Activated naive CD8-positive, alpha-beta T cell (primary cell): ENCODE measurements around the gene SMC2.

Experiments
- H3K27ac Mint-ChIP-seq: one replicate; pipeline ENCODE4 v1.8.0; 2021; ENCODE audit warnings: mixed read lengths
- H3K27me3 Mint-ChIP-seq: one replicate; pipeline ENCODE4 v1.8.0; 2021; ENCODE audit warnings: mixed read lengths
- H3K36me3 Mint-ChIP-seq: one replicate; pipeline ENCODE4 v1.8.0; 2021; ENCODE audit warnings: mixed read lengths
- H3K4me1 Mint-ChIP-seq: one replicate; pipeline ENCODE4 v1.8.0; 2021; ENCODE audit warnings: low read depth, mixed read lengths
- H3K4me3 Mint-ChIP-seq: one replicate; pipeline ENCODE4 v1.8.0; 2021; ENCODE audit warnings: mild to moderate bottlenecking, mixed read lengths
- H3K9me3 Mint-ChIP-seq: one replicate; pipeline ENCODE4 v1.8.0; 2021; ENCODE audit warnings: low read depth, mixed read lengths

Gene SMC2

GRCh38 chr9:104143550-104143910, 49.4 kb downstream of the SMC2 start:
- Mint-ChIP-seq H3K27me3 (no peaks in the 10 kb centered on the region), H3K27ac (no peak overlapping the region), H3K9me3 (no peaks in the 10 kb centered on the region), H3K4me3 (no peak overlapping the region), H3K4me1 (peaks cover 2% of the 10 kb centered on the region), H3K36me3 (peaks cover 11% of the 10 kb centered on the region)

GRCh38 chr9:104144336-104144735, 50.2 kb downstream of the SMC2 start:
- H3K4me3 Mint-ChIP-seq = no peak overlapping the region
- H3K36me3 Mint-ChIP-seq = peaks cover 10% of the 10 kb centered on the region
- no peaks in the 10 kb centered on the region for H3K27me3 Mint-ChIP-seq
- no peaks in the 10 kb centered on the region for H3K9me3 Mint-ChIP-seq
- peaks cover 2% of the 10 kb centered on the region for H3K4me1 Mint-ChIP-seq
- no peak overlapping the region for H3K27ac Mint-ChIP-seq

GRCh38 chr9:104173067-104173466, 79.0 kb downstream of the SMC2 start:
- peaks cover 7% of the 10 kb centered on the region for H3K9me3 Mint-ChIP-seq
- H3K4me1 Mint-ChIP-seq = no peaks in the 10 kb centered on the region
- H3K27me3 Mint-ChIP-seq = peaks cover 3% of the 10 kb centered on the region

DNA sequence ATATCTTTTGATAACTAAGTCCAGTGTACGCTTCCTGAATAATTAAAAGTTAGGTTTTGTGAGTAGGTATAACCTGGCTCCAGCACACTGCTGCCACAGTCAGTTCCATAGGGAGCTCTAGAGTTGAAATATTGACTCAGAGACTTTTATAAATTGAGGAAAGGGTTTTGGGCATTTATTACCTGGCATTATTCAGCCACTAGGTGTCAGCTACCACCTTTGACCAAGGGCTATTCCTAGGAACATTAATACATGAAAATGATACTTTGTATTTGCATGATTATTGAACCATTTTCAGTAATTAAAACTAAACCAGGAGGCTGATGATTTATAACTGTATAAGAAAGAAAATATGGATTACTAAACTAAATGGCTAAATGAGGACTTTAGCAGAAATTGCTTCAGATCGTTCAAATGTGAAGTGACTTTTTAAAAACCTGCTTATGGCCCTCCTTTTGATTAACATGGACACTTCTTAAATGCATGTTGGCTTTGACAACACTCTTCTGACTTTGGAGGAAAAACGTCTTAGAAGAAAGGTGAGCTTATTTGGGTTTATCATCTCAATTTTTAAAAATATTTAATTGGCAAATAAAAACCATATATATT, 83.0 kb downstream of the SMC2 start:
- H3K27ac Mint-ChIP-seq = no peak overlapping the region
- no peaks in the 10 kb centered on the region for H3K36me3 Mint-ChIP-seq
- peaks cover 4% of the 10 kb centered on the region for H3K27me3 Mint-ChIP-seq
- no peaks in the 10 kb centered on the region for H3K4me1 Mint-ChIP-seq
- H3K9me3 Mint-ChIP-seq = no peaks in the 10 kb centered on the region
- H3K4me3 Mint-ChIP-seq = no peak overlapping the region

More at GRCh38 chr9:104173067-104173466, 79.0 kb downstream of the SMC2 start:
- Mint-ChIP-seq H3K36me3 (no peaks in the 10 kb centered on the region), H3K4me3 (no peak overlapping the region), H3K27ac (no peak overlapping the region)

DNA sequence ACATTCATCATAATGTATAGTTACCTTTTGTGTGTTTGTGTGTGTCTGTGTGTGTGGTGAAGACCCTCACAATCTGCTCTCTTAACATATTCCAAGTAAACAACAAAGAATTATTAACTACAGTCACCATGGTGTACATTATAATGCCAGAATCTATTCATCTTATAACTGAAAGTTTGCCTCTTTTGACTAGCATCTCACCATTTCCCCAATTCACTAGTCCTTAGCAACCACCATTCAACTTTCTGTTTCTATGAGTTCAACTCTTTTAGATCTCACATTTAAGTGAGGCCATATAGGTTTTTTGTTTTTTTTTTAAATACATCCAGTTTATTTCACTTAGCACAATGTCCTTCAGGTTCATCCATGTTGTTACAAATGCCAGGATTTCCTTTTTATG, 83.6 kb downstream of the SMC2 start:
- H3K27ac Mint-ChIP-seq = no peak overlapping the region
- no peaks in the 10 kb centered on the region for H3K9me3 Mint-ChIP-seq

More for the DNA sequence above, 83.6 kb downstream of the SMC2 start:
- Mint-ChIP-seq H3K4me3 (no peak overlapping the region), H3K36me3 (no peaks in the 10 kb centered on the region), H3K4me1 (no peaks in the 10 kb centered on the region), H3K27me3 (peaks cover 4% of the 10 kb centered on the region)
